Smooth muscle cell of bladder (primary cell): Measurements from ENCODE around the gene SAPCD1. TPM values are rescaled to one million over a fixed set of nuclear protein-coding genes. Genes with fewer than 3 reads are reported as not detected.

ENCODE experiments used
- total RNA-seq: library from RNA; depleted of rRNA; stranded (reverse); fragments of >200 nt; gene quantifications from 2 replicates; pipeline ENCODE4 v1.2.3, GENCODE V29; 2014

SAPCD1 gene
- total RNA-seq: 0.28 TPM in 2 replicates

DNA sequence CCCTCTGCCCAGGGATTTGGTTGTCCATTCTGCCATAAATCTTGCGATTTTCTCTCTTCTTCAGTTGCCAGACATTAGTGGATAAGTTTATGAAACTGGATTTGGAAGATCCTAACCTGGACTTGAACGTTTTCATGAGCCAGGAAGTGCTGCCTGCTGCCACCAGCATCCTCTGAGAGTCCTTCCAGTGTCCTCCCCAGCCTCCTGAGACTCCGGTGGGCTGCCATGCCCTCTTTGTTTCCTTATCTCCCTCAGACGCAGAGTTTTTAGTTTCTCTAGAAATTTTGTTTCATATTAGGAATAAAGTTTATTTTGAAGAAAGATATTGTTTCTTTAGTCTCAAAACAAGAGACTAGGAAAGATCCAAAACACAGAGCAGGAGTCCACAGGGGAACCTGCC lies at the start of gene SAPCD1:
Gene SAPCD1 (plus strand): TSS at position 301 of the 400 bp plus-strand sequence. CDS start 399 bp downstream, outside the sequence.

DNA sequence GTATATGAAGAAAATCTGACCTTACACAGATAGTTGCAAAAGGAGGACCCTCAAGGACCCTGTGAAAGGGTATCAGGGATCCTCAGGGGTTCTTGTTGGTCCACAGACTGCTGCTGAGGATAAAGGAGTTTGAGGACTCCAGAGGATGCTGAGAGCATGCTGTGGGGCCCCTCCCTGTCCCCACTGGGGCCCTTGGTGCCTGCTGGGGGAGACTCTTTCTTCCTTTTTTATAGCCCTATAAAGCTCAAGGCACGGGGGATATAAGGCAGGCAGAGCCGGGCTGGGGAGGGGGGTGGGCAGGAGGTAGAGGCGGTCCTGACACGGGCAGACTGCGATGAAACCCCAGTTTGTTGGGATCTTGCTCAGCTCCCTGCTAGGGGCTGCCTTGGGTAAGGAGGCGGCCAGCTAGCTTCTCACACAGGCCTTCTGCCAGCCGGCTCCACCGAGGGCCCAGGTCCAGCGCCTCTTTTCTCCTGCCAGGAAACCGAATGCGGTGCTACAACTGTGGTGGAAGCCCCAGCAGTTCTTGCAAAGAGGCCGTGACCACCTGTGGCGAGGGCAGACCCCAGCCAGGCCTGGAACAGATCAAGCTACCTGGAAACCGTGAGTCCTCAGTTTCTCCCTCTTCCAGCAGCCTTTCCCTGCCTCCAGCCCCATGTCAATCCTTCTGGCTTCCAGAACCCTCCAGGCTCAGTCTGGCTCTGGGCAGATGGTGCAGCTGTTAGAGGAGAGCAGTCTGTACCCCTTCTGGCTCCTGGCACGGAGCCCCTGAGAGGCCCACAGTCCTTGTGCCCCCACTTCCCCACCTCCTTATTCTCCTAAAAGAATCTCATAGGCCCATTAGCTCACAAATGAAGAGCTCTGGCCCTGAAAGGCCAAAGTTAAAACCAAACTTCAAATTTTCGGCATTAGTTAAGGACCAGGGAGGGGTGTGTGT lies 47.2 kb upstream of the SAPCD1 start, which contains the start of gene LY6G6D:
Gene LY6G6D (plus strand): TSS at position 327 of the 937 bp plus-strand sequence. CDS start 8 bp downstream, at position 335.

DNA sequence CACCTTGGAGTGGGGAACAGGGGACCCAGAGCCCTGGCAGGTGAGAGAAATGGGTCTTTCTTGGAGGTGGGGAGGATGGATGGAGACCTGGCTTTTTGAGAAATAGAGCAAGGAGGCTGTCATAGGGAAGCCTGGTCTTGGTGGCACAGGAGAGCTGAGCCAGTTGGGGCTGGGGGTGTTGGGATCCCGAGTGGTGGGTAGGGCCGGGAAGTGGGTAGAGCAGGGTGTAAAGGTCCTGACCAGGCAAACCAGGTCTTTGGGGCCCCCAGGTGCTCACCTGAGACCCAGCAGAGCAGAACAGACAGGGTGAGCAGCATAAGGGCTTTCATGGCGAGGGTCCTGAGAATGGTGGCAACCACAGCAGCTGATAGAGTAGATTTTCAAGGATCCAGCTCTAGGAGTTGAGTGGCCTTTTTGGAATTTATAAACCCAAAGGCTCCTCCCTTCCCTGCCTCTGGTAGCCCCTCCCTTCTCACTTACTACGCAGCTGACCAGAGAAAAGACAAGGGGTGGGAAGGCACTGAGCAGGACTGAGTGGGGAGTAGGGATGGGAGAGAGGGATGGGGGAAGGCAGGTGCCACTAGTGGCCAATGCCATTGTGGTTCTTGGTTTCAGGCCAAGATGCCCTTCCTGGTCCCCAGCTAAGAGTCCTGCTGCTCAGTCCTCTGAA lies 41.0 kb upstream of the SAPCD1 start, which contains the start of gene LY6G6C:
Gene LY6G6C (minus strand): TSS at position 396 of the 670 bp plus-strand sequence. CDS start 67 bp downstream, at position 329.

DNA sequence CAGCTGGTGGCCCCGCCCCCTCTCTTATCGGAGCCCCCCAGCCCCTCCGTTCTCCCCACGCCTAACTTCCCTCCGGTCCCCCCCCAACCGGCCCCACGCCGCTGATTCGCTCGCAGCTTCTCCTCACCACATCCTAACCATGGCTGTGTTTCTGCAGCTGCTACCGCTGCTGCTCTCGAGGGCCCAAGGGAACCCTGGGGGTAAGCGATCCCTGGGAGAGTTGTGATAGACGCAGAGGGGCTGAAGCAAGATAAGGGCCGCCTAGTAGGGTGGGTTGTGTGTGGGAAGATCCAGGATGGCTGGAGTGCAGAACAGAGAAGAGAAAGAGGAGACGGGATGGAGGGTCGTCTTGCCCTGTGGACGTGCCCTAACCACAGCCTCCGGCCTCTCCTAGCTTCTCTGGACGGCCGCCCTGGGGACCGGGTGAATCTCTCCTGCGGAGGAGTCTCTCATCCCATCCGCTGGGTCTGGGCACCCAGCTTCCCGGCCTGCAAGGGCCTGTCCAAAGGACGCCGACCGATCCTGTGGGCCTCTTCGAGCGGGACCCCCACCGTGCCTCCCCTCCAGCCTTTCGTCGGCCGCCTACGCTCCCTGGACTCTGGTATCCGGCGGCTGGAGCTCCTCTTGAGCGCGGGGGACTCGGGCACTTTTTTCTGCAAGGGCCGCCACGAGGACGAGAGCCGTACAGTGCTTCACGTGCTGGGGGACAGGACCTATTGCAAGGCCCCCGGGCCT lies 39.0 kb upstream of the SAPCD1 start, which contains the start of gene MPIG6B:
Gene MPIG6B (plus strand): TSS at position 129 of the 735 bp plus-strand sequence. CDS start 11 bp downstream, at position 140.

DNA sequence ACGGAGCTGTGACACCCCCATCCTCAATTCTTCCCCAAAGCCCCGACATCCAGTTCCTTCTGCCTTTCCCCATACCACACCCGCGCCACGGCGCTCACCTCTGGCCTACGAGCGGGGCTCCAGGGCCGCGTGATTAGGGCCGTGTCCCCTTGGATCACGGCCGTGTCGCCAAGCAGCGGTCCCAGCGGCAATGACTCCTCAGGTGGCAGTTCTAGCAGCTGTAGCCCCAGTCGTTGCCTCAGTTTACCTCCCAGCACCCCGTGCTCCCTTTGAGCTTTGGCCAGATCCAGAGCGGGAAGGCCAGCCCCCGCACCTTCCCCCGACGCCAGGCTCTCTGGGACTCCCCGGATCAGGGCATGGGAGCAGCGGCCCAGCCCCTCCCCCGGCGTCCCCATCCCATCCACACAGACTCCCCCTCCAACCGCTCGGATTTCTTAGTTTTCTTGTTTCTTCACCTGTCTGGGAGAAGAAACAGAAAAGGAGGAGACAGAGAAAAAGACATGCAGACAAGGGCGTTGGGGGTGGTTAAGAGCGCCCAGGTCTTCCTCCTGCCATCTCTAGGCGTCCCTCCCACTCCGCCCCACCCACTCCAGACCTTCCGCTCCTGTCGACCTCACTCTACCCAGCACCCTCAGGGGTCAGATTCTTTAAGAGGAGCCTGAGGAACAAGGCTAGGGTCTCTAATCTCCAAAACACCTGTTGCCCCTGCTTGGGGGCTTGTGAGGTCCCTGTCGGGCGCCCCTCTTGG lies 33.5 kb upstream of the SAPCD1 start, which contains the start of gene DDAH2:
Gene DDAH2 (minus strand): TSS at position 533 of the 748 bp plus-strand sequence. CDS start 138 bp downstream, at position 395.

DNA sequence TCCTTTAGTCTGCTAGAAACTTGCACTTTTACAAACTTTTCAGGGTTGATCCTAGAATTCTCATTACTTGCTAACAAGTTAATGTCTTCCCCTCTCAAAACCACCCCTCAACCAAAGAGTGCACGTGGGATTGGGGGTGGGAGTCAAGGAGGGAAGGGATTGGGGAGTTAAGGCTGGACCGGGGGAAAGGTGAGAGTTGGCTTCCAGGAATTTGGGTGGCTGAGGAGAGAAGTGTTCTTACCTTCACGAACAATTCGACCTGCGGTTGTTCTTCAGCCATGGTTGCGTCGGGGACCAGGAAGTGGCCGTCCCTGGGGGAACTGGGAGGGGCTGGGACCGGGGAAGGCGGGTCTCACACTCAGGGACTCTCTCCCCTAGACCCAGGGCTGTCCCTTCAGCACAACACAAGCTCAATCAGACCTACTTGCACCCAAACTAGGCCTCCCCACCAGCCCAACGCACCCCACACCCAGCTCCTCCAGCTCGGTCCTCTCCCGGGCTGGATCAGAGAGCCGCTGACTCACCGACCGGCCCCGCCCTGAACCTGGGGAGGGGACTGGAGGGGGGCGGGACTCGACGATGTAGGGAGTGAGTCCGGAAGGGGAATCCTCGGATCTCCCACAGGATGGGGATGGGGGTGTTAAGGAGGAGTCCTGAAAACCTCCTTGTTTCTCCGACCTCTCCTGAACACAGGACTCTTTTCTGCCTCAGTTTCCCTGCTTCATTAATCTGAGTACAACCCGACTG lies 26.3 kb upstream of the SAPCD1 start, which contains the start of gene CLIC1:
Gene CLIC1 (minus strand): TSS at position 510 of the 747 bp plus-strand sequence. CDS start 230 bp downstream, at position 280.

DNA sequence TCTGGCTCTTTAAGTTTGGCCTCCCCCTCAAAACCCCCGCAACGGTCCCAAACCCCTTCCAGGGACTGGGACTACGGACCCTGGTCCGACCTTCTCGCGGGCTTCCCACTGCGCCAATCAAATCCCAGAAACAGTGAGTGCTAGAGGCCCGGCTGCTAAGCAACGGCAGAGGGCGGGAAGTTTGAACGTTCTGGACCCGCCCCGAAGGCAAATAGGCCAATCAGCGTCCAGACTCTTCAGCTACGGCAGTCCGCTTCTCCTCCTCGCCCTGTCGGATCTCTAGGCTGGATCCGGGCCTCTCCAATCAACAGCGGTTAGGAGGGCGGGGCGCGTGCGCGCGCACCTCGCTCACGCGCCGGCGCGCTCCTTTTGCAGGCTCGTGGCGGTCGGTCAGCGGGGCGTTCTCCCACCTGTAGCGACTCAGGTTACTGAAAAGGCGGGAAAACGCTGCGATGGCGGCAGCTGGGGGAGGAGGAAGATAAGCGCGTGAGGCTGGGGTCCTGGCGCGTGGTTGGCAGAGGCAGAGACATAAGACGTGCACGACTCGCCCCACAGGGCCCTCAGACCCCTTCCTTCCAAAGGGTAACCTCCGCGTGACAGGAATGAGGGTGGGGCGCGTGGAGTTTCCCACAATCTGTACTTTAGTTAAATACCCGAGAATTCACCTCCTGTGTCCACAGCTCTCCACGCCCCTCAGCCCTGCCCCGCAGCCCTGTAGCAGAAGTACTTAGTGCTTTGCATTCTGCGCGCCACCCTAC lies 22.6 kb upstream of the SAPCD1 start, which contains the start of gene MSH5:
Gene MSH5 (plus strand): TSS at position 367 of the 758 bp plus-strand sequence. CDS start 462 bp downstream, outside the sequence.

DNA sequence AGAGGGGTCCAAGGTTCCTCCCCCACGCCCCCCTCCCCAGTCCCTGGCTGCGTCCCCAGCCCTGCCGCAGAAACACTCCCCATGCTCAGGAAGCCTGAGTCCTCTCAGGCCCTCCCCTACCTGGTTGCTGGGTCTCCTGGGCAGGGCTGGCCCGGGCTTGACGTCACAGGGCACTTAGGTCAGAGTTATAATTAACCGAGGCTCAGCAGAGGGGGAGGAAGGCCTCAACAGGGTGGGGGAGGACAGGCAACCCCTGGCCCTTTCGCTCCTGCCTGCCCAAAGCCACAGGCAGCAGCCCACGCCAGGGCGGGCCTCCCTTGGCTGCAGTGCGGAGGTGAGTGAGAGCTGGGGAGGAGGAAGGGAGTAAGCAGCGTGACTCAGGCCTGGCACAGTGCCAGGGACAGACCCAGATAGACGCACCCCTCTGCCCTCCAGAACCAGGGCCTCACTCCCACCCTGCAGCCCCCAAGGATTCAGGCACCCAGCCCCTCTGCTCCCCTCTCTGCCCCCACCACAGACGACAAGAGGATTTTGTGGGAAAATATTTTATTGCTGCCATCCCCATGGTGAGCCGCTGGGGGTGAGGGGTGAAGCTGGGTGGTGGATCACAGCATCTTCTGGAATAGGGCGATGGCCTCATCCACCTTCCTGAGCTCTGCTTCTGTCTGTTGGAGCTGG lies 14.7 kb downstream of the SAPCD1 start, which contains the start of gene VWA7:
Gene VWA7 (minus strand): TSS at position 340 of the 678 bp plus-strand sequence. CDS start 549 bp downstream, outside the sequence.

DNA sequence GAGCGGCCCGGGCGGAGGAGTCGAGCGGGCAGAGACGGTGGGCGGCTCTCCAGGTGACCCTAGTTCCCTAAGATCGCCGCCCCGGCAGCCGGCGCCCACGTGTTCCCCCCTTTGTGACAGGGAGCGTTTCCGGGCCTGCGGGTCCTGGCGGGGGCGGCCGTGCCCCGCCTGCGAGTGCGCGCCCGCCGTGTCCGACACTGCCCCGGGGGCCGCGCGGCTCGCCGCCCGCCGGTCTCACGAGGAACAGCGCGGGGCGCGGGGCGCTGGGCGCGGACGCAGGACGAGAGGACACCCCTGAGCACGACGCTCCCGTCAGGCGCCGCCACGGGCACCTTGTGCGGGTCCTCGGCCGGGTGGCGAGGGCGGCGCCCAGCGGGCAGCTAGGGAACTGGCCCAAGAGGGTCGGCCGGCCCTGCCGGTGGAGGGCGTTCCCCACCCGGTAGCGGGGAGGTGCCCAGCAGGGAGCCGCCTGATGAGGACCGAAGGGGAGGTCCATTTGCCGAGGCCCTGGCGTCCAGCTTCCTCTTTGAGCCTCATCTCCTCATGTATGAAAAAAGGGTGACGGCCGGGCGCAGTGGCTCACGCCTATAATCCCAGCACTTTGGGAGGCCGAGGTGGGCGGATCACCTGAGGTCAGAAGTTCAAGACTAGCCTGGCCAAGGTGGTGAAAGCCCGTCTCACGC lies 33.3 kb downstream of the SAPCD1 start, which contains the start of gene VARS1:
Gene VARS1 (minus strand): TSS at position 137 of the 683 bp plus-strand sequence. CDS start 535 bp downstream, outside the sequence.

DNA sequence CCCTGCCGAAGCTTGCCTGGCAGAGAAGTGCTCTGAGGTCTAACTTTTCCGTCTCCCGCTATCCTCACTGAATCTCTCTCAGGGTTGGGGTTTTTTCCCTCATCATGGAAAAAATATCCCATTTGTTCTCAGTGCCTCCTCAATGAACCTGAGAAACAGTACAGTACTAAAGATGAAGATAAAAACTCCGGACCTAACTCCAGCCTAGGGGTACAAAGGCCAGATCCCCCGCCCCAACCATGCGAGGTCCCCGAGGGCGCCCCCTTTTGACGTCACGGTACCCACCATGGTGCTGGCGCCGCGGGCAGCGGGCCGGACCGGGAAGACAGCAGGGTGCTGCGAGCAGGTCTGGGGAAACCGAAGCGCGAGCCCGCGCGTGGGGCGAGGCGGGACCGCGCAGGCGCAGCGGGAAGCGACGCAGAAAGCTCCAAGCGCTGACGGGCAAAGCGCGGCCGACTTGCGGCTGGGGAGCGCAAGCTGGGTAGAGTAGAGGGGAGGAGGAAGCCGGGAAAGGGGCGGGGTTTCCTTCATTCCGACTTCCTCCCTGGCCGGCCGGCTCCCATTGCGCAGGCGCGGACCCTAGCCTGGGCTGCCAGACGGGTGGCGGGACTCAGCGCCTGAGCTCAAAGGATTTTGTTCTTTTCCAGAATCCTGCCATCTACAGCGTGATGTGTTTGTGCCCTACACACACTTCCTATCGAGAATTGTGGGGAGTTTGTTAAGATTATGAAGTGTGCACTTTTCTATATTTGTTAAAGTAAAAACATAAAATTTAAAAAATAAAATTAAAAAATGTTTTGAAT lies 44.2 kb downstream of the SAPCD1 start, which contains the start of gene LSM2:
Gene LSM2 (minus strand): TSS at position 497 of the 803 bp plus-strand sequence. CDS start 209 bp downstream, at position 288.

Other genes with a start within 250 kb of the SAPCD1 start
- gene MCCD1, start 233.7 kb upstream of the SAPCD1 start, total RNA-seq: not detected in 2 replicates
- 317 and 461 TPM in 2 replicates for gene DDX39B, start 220.7 kb upstream of the SAPCD1 start, total RNA-seq
- 4.8 and 5.0 TPM in 2 replicates for gene ATP6V1G2, start 216.0 kb upstream of the SAPCD1 start, total RNA-seq
- 27.3 and 31.5 TPM in 2 replicates for gene NFKBIL1, start 215.0 kb upstream of the SAPCD1 start, total RNA-seq
- gene LTA, start 190.4 kb upstream of the SAPCD1 start, total RNA-seq: not detected in 2 replicates
- gene TNF, start 187.1 kb upstream of the SAPCD1 start, total RNA-seq: not detected in 2 replicates
- gene LTB, start 180.2 kb upstream of the SAPCD1 start, total RNA-seq: not detected in 2 replicates
- not detected in 2 replicates for gene LST1, start 176.4 kb upstream of the SAPCD1 start, total RNA-seq
- gene NCR3, start 169.7 kb upstream of the SAPCD1 start, total RNA-seq: not detected in 2 replicates
- gene AIF1, start 147.4 kb upstream of the SAPCD1 start, total RNA-seq: not detected in 2 replicates
- gene PRRC2A, start 141.9 kb upstream of the SAPCD1 start, total RNA-seq: 18.6 and 21.4 TPM in 2 replicates
- gene BAG6, start 110.0 kb upstream of the SAPCD1 start, total RNA-seq: 64.6 and 88.0 TPM in 2 replicates
- 1.3 and 2.8 TPM in 2 replicates for gene APOM, start 106.8 kb upstream of the SAPCD1 start, total RNA-seq
- 17.9 and 23.8 TPM in 2 replicates for gene C6orf47, start 101.9 kb upstream of the SAPCD1 start, total RNA-seq
- gene GPANK1, start 97.7 kb upstream of the SAPCD1 start, total RNA-seq: 13.4 and 14.3 TPM in 2 replicates
- 97.7 and 99.1 TPM in 2 replicates for gene CSNK2B, start 96.6 kb upstream of the SAPCD1 start, total RNA-seq
- gene LY6G5B, start 92.7 kb upstream of the SAPCD1 start, total RNA-seq: 2.1 and 2.6 TPM in 2 replicates
- 0.09 and 0.43 TPM in 2 replicates for gene LY6G5C, start 81.6 kb upstream of the SAPCD1 start, total RNA-seq
- 65.4 and 70.2 TPM in 2 replicates for gene ABHD16A, start 59.3 kb upstream of the SAPCD1 start, total RNA-seq
- gene LY6G6F, start 55.8 kb upstream of the SAPCD1 start, total RNA-seq: not detected in 2 replicates
- not detected in 2 replicates for gene LY6G6D, start 47.3 kb upstream of the SAPCD1 start, total RNA-seq
- not detected in 2 replicates for gene LY6G6C, start 40.9 kb upstream of the SAPCD1 start, total RNA-seq
- gene MPIG6B, start 39.3 kb upstream of the SAPCD1 start, total RNA-seq: not detected in 2 replicates
- gene DDAH2, start 33.4 kb upstream of the SAPCD1 start, total RNA-seq: 74.1 and 102 TPM in 2 replicates
- gene CLIC1, start 26.1 kb upstream of the SAPCD1 start, total RNA-seq: 529 and 547 TPM in 2 replicates
- gene MSH5, start 22.7 kb upstream of the SAPCD1 start, total RNA-seq: 3.2 and 3.3 TPM in 2 replicates
- 0.14 and 0.28 TPM in 2 replicates for gene VWA7, start 14.7 kb downstream of the SAPCD1 start, total RNA-seq
- 36.0 and 38.7 TPM in 2 replicates for gene VARS1, start 33.1 kb downstream of the SAPCD1 start, total RNA-seq
- gene LSM2, start 44.3 kb downstream of the SAPCD1 start, total RNA-seq: 22.3 and 27.3 TPM in 2 replicates
- gene HSPA1L, start 52.6 kb downstream of the SAPCD1 start, total RNA-seq: 1.7 and 1.9 TPM in 2 replicates
- 63.6 and 87.8 TPM in 2 replicates for gene HSPA1A, start 52.9 kb downstream of the SAPCD1 start, total RNA-seq
- gene HSPA1B, start 65.1 kb downstream of the SAPCD1 start, total RNA-seq: 113 and 131 TPM in 2 replicates
- 88.7 and 119 TPM in 2 replicates for gene NEU1, start 100.2 kb downstream of the SAPCD1 start, total RNA-seq
- gene SLC44A4, start 116.3 kb downstream of the SAPCD1 start, total RNA-seq: not detected in 2 replicates
- 48.6 and 68.9 TPM in 2 replicates for gene EHMT2, start 135.0 kb downstream of the SAPCD1 start, total RNA-seq
- 3.8 and 7.2 TPM in 2 replicates for gene ZBTB12, start 139.4 kb downstream of the SAPCD1 start, total RNA-seq
- 5.4 and 8.4 TPM in 2 replicates for gene C2, start 165.1 kb downstream of the SAPCD1 start, total RNA-seq
- 46.1 and 61.2 TPM in 2 replicates for gene CFB, start 183.4 kb downstream of the SAPCD1 start, total RNA-seq
- 87.3 and 111 TPM in 2 replicates for gene NELFE, start 196.3 kb downstream of the SAPCD1 start, total RNA-seq
- 54.3 and 84.7 TPM in 2 replicates for gene SKIC2, start 196.5 kb downstream of the SAPCD1 start, total RNA-seq
- gene DXO, start 209.5 kb downstream of the SAPCD1 start, total RNA-seq: 11.4 and 12.5 TPM in 2 replicates
- 7.3 and 11.3 TPM in 2 replicates for gene C4A, start 219.4 kb downstream of the SAPCD1 start, total RNA-seq